ENCODE data around the gene THSD7A.

The THSD7A gene

GRCh38 chr7:11746591-11746990 is 85.4 kb downstream of the THSD7A start:
- TF ChIP-seq CTCF (IDR thresholded peaks at IDR 0.05; ENCODE audit: borderline replicate concordance, control extremely low read depth, extremely low read depth, insufficient read depth, missing control alignments), result no peak
- no peak for DNase-seq (ENCODE audit: low spot score)
- in situ Hi-C loops (cut with MboI; ENCODE audit: low sequenced_read_pairs, unreplicated experiment), result no loop called here

DNA sequence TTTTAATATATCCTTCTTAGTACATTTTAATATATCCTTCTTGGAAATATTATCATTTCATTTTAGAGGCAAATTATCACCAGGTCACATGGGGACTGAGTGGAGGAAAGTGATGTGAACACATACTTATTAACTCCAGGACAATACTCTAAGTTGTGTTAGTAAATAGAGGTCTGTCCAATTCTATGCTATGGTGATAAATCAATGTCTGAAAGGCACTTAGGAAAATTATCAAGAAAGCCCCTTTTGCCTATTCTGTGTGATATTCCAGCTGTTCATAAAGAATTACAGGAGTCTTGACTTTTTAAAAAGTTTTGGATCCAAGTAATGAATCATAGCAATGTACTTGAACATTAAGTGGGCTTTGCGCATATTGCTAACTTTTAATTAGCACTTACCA is 88.5 kb downstream of the THSD7A start:
- in situ Hi-C loops (cut with MboI; ENCODE audit: low sequenced_read_pairs, unreplicated experiment), result no loop called here
- no peak for TF ChIP-seq CTCF (IDR thresholded peaks at IDR 0.05; ENCODE audit: borderline replicate concordance, control extremely low read depth, extremely low read depth, insufficient read depth, missing control alignments)
- no peak for DNase-seq (ENCODE audit: low spot score)

- TF ChIP-seq CTCF (IDR thresholded peaks at IDR 0.05; ENCODE audit: borderline replicate concordance, control extremely low read depth, extremely low read depth, insufficient read depth, missing control alignments), result no peak
- no peak for DNase-seq (ENCODE audit: low spot score)
- in situ Hi-C loops (cut with MboI; ENCODE audit: low sequenced_read_pairs, unreplicated experiment), result no loop called here
These were observed 89.0 kb downstream of the THSD7A start for GRCh38 chr7:11743016-11743415.

GRCh38 chr7:11742496-11742895 is 89.5 kb downstream of the THSD7A start:
- TF ChIP-seq CTCF (IDR thresholded peaks at IDR 0.05; ENCODE audit: borderline replicate concordance, control extremely low read depth, extremely low read depth, insufficient read depth, missing control alignments), result no peak

GRCh38 chr7:11737723-11738122 is 94.3 kb downstream of the THSD7A start:
- in situ Hi-C loops (cut with MboI; ENCODE audit: low sequenced_read_pairs, unreplicated experiment), result no loop called here
- no peak for DNase-seq (ENCODE audit: low spot score)
- no peak for TF ChIP-seq CTCF (IDR thresholded peaks at IDR 0.05; ENCODE audit: borderline replicate concordance, control extremely low read depth, extremely low read depth, insufficient read depth, missing control alignments)

More at GRCh38 chr7:11742496-11742895, 89.5 kb downstream of the THSD7A start:
- DNase-seq (ENCODE audit: low spot score), result no peak
- in situ Hi-C loops (cut with MboI; ENCODE audit: low sequenced_read_pairs, unreplicated experiment), result no loop called here

DNA sequence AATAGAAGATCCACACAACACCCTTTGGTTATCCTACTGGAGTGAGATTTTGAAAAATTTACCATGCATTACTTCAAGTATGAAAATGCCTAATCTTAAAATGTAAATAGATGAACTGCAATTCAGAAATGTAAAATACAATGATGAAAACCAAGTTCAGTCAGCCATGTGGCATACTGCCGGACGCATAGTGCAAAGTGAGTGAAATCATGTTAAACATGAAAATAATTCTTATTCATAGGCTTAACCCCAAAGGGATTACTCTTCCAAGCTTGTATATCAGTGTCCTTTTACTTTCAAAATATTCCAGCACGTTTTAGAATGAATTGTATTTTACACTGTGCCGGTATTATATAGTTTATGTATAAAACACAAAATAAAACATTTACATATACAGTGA is 99.8 kb downstream of the THSD7A start:
- in situ Hi-C loops (cut with MboI; ENCODE audit: low sequenced_read_pairs, unreplicated experiment), result no loop called here
- TF ChIP-seq CTCF (IDR thresholded peaks at IDR 0.05; ENCODE audit: borderline replicate concordance, control extremely low read depth, extremely low read depth, insufficient read depth, missing control alignments), result no peak

DNA sequence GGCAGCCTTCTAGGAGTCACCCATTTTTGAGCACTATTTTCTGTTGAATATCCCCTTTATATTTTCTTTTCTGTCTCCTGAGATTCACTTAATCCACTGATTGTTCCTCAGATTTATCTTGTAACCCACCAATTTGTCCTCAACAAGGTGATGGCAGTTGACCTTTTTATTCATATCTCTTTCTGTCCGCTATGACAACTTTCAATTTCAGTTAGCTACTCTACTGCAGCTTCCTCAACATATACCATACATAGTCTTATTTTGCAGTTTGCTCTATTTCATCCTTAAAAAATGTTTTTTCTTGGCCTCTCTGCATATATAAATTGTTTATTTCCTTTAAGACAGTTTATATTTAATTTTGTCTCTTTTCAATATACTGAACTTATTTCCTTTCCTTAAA is 101.3 kb downstream of the THSD7A start:
- no peak for TF ChIP-seq CTCF (IDR thresholded peaks at IDR 0.05; ENCODE audit: borderline replicate concordance, control extremely low read depth, extremely low read depth, insufficient read depth, missing control alignments)
- DNase-seq (ENCODE audit: low spot score), result no peak
- in situ Hi-C loops (cut with MboI; ENCODE audit: low sequenced_read_pairs, unreplicated experiment), result no loop called here

More for the DNA sequence above, 99.8 kb downstream of the THSD7A start:
- no peak for DNase-seq (ENCODE audit: low spot score)

Measured in GM13976 (cell line).